K562 (cell line): Measurements from ENCODE around the gene DSCAM. TPM values are rescaled to one million over a fixed set of nuclear protein-coding genes. Genes with fewer than 3 reads are reported as not detected.

Experiments used
- MAFG ChIP-seq: fragments of 450-650 bp; conservative IDR thresholded peaks from 2 replicates; pipeline ENCODE4 v1.6.1; 2016; ENCODE audit warnings: missing genetic modification characterization, missing compliant biosample characterization
- MAFK ChIP-seq: IDR thresholded peaks from 2 replicates; pipeline ENCODE4 v1.6.1; 2011; ENCODE audit warnings: low read length, improper control_type of control experiment
- SMARCC2 ChIP-seq: fragments of 450-650 bp; IDR thresholded peaks from 2 replicates; pipeline ENCODE4 v1.6.1; 2017; ENCODE audit warnings: antibody characterized with exemption, moderate library complexity, mild to moderate bottlenecking, low read depth
- TEAD4 ChIP-seq, 2 experiments: sonication (generic) in 1 of 2; formaldehyde crosslinking in 1 of 2; IDR thresholded peaks; 2 replicates each; pipeline versions ENCODE4 v1.6.1 to v1.8.0; 2012 to 2022; ENCODE audit warnings: borderline replicate concordance in 1 of 2, inconsistent platforms in 1 of 2, low read length in 1 of 2, mild to moderate bottlenecking in 1 of 2, missing genetic modification reagents in 1 of 2
- polyA plus RNA-seq, 8 experiments: library from polyadenylated mRNA; depleted of rRNA in 4 of 8; stranded (reverse) in 5 of 8; unstranded in 3 of 8; fragments of >200 nt; fragmentation: Nextera tagmentation in 2 of 8; fragmentation: Illumina TruSeq in 1 of 8; extraction: Ambion mirVana in 2 of 8; extraction: Trizol in 1 of 8; gene quantifications; 2 replicates each; pipeline versions ENCODE4 v1.2.1 to v1.2.3, GENCODE V29; 2011 to 2014; ENCODE audit warnings: inconsistent platforms in 1 of 8, missing spikeins in 1 of 8
- total RNA-seq, 7 experiments: library from RNA; depleted of rRNA in 6 of 7; stranded (reverse); fragments of >200 nt in 6 of 7; fragmentation: Illumina TruSeq in 2 of 7; extraction: Trizol in 2 of 7; gene quantifications; 2 replicates each; pipeline versions ENCODE4 v1.2.1 to v1.2.3, GENCODE V29; 2011 to 2021; ENCODE audit warnings: low replicate concordance in 1 of 7
- TF ChIP-seq, protein P1 (sequence below), 2 experiments: fragments of 450-650 bp; formaldehyde crosslinking in 1 of 2; IDR thresholded peaks; 2 replicates each; pipeline versions ENCODE4 v1.4.0 to v1.6.1; 2014 to 2020; ENCODE audit warnings: mild to moderate bottlenecking in 2 of 2, borderline replicate concordance in 1 of 2, low read depth in 1 of 2
- TF ChIP-seq, protein P2 (sequence below): fragments of 250-450 bp; sonication (Bioruptor Pico); IDR thresholded peaks from 2 replicates; pipeline ENCODE4 v1.4.0; 2020; ENCODE audit warnings: mild to moderate bottlenecking

Gene DSCAM
- total and polyA plus RNA-seq, 9 of the 15 experiments (the other 6 are each of a cell fraction or from before 2014, with no cell fraction given) = not detected

DNA sequence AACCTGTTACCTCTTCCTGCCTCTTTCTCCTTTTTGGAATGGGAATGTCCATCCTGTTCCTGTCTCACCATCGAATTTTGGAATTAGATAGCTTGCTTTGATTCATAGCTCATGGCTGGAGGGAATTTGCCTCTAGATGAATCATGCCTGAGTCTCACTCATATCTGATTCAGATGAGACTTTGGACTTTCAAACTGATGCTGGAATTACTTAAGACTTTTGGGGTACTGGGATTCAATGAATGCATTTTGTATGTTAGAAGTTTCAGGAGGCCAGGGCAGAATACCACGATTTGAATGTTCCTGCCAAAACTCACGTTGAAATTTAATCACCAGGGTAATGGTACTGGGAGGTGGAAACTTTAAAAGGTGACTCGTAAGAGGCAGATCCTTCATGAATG lies 132.4 kb downstream of the DSCAM start (continued):
- no peak for TF ChIP-seq SMARCC2
- no peak for TF ChIP-seq MAFG (tag)
- no peak for TF ChIP-seq TEAD4 (IDR thresholded peaks at IDR 0.05; ENCODE audit: low read length)
- no peak for TF ChIP-seq TEAD4 (CRISPR knock-in tag; IDR thresholded peaks at IDR 0.05; ENCODE audit: borderline replicate concordance)
- TF ChIP-seq MAFK = no peak
- TF ChIP-seq, protein P1, sequence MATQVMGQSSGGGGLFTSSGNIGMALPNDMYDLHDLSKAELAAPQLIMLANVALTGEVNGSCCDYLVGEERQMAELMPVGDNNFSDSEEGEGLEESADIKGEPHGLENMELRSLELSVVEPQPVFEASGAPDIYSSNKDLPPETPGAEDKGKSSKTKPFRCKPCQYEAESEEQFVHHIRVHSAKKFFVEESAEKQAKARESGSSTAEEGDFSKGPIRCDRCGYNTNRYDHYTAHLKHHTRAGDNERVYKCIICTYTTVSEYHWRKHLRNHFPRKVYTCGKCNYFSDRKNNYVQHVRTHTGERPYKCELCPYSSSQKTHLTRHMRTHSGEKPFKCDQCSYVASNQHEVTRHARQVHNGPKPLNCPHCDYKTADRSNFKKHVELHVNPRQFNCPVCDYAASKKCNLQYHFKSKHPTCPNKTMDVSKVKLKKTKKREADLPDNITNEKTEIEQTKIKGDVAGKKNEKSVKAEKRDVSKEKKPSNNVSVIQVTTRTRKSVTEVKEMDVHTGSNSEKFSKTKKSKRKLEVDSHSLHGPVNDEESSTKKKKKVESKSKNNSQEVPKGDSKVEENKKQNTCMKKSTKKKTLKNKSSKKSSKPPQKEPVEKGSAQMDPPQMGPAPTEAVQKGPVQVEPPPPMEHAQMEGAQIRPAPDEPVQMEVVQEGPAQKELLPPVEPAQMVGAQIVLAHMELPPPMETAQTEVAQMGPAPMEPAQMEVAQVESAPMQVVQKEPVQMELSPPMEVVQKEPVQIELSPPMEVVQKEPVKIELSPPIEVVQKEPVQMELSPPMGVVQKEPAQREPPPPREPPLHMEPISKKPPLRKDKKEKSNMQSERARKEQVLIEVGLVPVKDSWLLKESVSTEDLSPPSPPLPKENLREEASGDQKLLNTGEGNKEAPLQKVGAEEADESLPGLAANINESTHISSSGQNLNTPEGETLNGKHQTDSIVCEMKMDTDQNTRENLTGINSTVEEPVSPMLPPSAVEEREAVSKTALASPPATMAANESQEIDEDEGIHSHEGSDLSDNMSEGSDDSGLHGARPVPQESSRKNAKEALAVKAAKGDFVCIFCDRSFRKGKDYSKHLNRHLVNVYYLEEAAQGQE (IDR thresholded peaks at IDR 0.05; ENCODE audit: borderline replicate concordance) = no peak
- TF ChIP-seq, protein P1 (CRISPR knock-in tag; IDR thresholded peaks at IDR 0.05; ENCODE audit: low read depth) = no peak
- TF ChIP-seq, protein P2, sequence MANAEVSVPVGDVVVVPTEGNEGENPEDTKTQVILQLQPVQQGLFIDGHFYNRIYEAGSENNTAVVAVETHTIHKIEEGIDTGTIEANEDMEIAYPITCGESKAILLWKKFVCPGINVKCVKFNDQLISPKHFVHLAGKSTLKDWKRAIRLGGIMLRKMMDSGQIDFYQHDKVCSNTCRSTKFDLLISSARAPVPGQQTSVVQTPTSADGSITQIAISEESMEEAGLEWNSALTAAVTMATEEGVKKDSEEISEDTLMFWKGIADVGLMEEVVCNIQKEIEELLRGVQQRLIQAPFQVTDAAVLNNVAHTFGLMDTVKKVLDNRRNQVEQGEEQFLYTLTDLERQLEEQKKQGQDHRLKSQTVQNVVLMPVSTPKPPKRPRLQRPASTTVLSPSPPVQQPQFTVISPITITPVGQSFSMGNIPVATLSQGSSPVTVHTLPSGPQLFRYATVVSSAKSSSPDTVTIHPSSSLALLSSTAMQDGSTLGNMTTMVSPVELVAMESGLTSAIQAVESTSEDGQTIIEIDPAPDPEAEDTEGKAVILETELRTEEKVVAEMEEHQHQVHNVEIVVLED (CRISPR knock-in tag) = no peak
